OCI-LY1 (cell line): Measurements from ENCODE around the gene PARS2.

Source experiments
- EZH2 ChIP-seq: fragments of 200-600 bp; sonication (generic), shearing (Covaris generic); IDR thresholded peaks from 2 replicates; pipeline ENCODE4 v1.8.0; 2017; ENCODE audit warnings: borderline replicate concordance, mixed run types, mild to moderate bottlenecking, antibody characterized with exemption, low read length, moderate library complexity, mixed read lengths
- TF ChIP-seq, protein P1 (sequence below): fragments of 200-600 bp; sonication (generic), shearing (Covaris generic); IDR thresholded peaks from 2 replicates; pipeline ENCODE4 v1.5.1; 2017; ENCODE audit warnings: mild to moderate bottlenecking, antibody characterized with exemption, low read length, moderate library complexity, mixed read lengths

DNA sequence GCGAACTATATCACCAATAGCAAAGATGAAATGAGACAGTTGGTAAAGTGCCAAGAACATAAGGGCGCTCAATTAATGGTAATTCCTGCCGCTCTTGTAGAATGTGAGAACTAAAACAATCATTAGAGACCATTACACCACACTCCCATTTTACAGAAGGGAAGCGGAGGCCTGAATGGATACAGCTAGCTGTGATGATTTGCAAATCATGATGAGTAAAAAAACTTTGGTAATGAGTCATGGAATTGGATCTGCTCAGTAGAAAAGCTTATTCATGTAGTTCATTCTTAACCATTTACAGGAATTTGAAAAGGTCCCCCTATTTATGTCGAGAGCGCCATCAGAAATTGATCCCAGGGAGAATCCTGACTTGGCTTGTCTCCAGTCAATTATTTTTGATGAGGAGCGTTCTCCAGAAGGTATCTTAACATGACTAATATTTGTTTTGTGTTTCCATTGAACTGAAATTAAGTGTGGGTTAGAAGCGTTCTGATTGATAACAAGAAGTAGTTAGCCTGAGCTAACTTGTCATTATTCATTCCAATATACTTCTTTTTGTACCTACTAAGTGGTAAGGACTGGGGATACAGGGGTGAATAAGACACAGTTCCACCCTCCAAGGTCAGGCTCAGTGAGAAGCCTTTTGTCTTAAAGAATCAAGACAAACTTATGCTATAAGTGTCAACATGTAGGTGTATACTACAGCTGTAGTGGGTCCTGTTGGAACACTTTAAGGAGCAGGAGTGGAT, 47.9 kb downstream of the PARS2 start:
- TF ChIP-seq, protein P1, sequence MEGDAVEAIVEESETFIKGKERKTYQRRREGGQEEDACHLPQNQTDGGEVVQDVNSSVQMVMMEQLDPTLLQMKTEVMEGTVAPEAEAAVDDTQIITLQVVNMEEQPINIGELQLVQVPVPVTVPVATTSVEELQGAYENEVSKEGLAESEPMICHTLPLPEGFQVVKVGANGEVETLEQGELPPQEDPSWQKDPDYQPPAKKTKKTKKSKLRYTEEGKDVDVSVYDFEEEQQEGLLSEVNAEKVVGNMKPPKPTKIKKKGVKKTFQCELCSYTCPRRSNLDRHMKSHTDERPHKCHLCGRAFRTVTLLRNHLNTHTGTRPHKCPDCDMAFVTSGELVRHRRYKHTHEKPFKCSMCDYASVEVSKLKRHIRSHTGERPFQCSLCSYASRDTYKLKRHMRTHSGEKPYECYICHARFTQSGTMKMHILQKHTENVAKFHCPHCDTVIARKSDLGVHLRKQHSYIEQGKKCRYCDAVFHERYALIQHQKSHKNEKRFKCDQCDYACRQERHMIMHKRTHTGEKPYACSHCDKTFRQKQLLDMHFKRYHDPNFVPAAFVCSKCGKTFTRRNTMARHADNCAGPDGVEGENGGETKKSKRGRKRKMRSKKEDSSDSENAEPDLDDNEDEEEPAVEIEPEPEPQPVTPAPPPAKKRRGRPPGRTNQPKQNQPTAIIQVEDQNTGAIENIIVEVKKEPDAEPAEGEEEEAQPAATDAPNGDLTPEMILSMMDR, result no peak
- no peak for TF ChIP-seq EZH2
